OCI-LY3 (cell line): Measurements from ENCODE around the gene CNTNAP4.

Source experiments
- CTCF ChIP-seq: fragments of 200-600, 300-600 bp; sonication (generic); IDR thresholded peaks from 2 replicates; pipeline ENCODE4 v1.5.1; 2014; ENCODE audit warnings: antibody characterized with exemption, low read length, low read depth
- EZH2phosphoT487 ChIP-seq: fragments of 200-600 bp; shearing (Covaris generic); IDR thresholded peaks from 2 replicates; pipeline ENCODE4 v1.6.1; 2018; ENCODE audit warnings: antibody characterized with exemption, mixed run types, low read depth

- no peak for TF ChIP-seq CTCF
- no peak for TF ChIP-seq EZH2phosphoT487
Measured at GRCh38 chr16:76456016-76456415, 178.8 kb downstream of the CNTNAP4 start.
